ENCODE measurements around the gene PCSK6.

- TF ChIP-seq ATF1 (CRISPR knock-in tag; IDR thresholded peaks at IDR 0.05) (no peak), CTCF (IDR thresholded peaks at IDR 0.05) (no peak)
These were observed 91.3 kb downstream of the PCSK6 start for GRCh38 chr15:101398247-101398646.
